GM23248 (cell line): Measurements from ENCODE around the gene FURIN.

Experiments
- EZH2 ChIP-seq: fragments of 200-600 bp; sonication (generic); IDR thresholded peaks from 2 replicates; pipeline ENCODE4 v1.6.1; 2018; ENCODE audit warnings: antibody characterized with exemption, mild to moderate bottlenecking; ENCODE audit not compliant: insufficient read depth, poor library complexity, severe bottlenecking
- EZH2phosphoT487 ChIP-seq: fragments of 200-600 bp; sonication (generic); IDR thresholded peaks from 2 replicates; pipeline ENCODE4 v1.6.1; 2018; ENCODE audit warnings: antibody characterized with exemption, moderate library complexity, mild to moderate bottlenecking, low read depth; ENCODE audit not compliant: insufficient read depth

DNA sequence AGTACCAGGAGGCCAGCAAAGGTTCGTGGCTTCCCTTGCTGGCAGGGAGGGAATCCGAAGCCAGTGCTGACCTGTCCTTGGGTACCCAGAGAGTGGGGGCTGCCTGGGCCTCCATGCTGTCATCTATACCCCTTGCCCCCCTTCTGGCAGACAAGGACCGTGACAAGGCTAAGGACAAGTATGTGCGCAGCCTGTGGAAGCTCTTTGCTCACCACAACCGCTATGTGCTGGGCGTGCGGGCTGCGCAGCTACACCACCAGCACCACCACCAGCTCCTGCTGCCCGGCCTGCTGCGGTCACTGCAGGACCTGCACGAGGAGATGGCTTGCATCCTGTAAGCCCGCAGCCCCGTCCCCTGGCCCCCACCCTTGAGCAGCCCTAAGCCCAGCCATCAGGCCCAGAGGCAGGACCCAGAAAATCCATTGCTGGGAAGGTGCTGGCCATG is 18.7 kb downstream of the FURIN start:
- TF ChIP-seq EZH2 (no peak), EZH2phosphoT487 (no peak)
